GM18511 (cell line): Measurements from ENCODE around the gene PALM.

Experiments
- ATAC-seq: cut with Tn5 transposase; IDR thresholded peaks from one replicate; pipeline ENCODE4 v1.9.1; 2021; ENCODE audit warnings: mild to moderate bottlenecking, moderate library complexity; ENCODE audit not compliant: unreplicated experiment

Gene PALM

GRCh38 chr19:750640-751423, 42.1 kb downstream of the PALM start, which contains the start of gene MISP:
TSS of gene MISP (plus strand) at chr19:751112. CDS start at chr19:756947, 5,835 bp downstream.
- ATAC-seq = no peak

- no peak for ATAC-seq
Observed at GRCh38 chr19:751501-752341, 43.0 kb downstream of the PALM start.

- ATAC-seq = no peak
Observed at GRCh38 chr19:752652-753517, 44.1 kb downstream of the PALM start.

DNA sequence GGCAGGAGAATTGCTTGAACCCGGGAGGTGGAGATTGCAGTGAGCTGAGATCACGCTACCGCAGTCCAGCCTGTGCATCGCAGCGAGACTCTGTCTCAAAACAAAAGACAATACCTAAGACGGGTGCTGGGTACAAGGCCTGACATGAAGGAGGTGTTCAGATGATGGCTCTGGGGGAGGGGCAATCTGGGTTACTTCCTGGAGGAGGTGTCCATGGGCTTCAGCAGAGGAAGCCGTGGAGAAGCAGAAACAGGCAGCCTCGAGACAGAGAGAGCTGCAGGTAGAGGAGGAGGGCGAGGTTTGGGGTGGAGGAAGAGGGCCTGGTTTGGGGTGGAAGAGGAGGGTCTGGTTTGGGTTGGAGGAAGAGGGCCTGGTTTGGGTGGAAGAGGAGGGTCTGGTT, 45.8 kb downstream of the PALM start:
- ATAC-seq = no peak

DNA sequence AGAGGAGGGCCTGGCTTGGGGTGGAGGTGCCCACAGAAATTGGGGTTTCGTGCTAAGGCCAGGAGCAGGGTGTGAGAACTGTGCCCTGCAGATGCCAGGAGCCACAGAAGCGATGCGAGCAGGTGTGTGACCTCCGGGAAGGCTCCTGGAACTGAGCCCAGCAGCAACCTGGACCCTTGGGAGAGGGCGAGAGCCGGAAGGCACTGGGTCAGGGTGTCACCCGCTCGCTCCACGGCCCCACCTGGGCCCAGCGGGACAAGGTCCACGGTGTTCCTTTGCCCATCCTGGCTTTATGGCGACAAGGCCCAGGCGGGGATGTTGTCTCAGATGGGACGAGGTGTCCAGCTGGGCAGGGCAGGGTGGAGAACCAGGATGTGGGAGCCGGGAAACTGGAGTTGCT, 46.3 kb downstream of the PALM start:
- ATAC-seq = no peak

GRCh38 chr19:756236-756635, 47.5 kb downstream of the PALM start:
- no peak for ATAC-seq

- no peak for ATAC-seq
Observed at GRCh38 chr19:756821-757688, 48.3 kb downstream of the PALM start.

DNA sequence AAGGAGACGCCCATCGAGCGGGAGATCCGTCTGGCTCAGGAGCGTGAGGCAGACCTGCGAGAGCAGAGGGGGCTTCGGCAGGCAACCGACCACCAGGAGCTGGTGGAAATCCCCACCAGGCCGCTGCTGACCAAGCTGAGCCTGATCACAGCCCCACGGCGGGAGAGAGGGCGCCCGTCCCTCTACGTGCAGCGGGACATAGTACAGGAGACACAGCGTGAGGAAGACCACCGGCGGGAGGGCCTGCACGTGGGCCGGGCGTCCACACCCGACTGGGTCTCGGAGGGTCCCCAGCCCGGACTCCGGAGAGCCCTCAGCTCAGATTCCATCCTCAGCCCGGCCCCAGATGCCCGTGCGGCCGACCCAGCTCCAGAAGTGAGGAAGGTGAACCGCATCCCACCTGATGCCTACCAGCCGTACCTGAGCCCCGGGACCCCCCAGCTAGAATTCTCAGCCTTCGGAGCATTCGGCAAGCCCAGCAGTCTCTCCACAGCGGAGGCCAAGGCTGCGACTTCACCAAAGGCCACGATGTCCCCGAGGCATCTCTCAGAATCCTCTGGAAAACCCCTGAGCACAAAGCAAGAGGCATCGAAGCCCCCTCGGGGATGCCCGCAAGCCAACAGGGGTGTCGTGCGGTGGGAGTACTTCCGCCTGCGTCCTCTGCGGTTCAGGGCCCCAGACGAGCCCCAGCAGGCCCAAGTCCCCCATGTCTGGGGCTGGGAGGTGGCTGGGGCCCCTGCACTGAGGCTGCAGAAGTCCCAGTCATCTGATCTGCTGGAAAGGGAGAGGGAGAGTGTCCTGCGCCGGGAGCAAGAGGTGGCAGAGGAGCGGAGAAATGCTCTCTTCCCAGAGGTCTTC, 49.3 kb downstream of the PALM start:
- no peak for ATAC-seq

DNA sequence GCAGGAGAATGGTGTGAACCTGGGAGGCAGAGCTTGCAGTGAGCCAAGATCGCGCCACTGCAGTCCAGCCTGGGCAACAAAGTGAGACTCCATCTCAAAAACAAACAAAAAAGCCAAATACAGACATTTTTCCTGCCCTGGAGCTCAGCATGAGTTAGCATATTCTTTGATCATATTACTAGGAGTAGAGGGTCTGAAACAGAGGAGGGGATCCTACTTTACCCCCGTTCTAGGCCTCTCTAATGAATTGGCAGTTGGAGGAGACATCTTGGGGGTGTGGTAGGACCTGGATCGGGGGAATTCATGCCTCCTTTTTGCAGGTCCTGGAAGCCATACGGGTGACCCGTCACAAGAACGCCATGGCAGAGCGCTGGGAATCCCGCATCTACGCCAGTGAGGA, 54.4 kb downstream of the PALM start:
- no peak for ATAC-seq

GRCh38 chr19:763869-764268, 55.1 kb downstream of the PALM start:
- ATAC-seq = no peak

- no peak for ATAC-seq
Observed at GRCh38 chr19:764301-764700, 55.6 kb downstream of the PALM start.

- ATAC-seq = no peak
Observed at GRCh38 chr19:765179-765738, 56.5 kb downstream of the PALM start.

- no peak for ATAC-seq
Observed at GRCh38 chr19:768424-768823, 59.7 kb downstream of the PALM start.

GRCh38 chr19:769616-770015, 60.9 kb downstream of the PALM start:
- no peak for ATAC-seq

GRCh38 chr19:771332-771785, 62.6 kb downstream of the PALM start:
- no peak for ATAC-seq

DNA sequence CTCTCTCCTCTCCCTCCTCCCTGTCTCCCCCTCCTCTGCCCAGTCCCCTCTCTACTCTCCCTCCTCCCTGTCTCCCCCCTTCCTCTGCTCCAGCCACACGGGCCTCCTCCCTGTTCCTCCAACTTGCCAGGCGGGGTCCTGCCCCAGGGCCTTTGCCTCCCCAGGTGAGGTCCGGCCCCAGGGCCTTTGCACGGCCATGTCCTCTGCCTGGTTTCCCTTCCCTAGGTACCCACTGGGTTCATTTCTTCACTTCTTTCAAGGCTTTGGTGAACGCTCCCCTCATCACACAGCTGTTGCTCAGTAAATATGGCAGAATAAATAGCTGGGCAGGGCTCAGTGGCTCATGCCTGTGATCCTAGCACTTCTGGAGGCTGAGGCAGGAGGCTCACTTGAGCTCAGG, 63.3 kb downstream of the PALM start:
- ATAC-seq = no peak

- no peak for ATAC-seq
Observed at GRCh38 chr19:772730-773436, 64.1 kb downstream of the PALM start.

DNA sequence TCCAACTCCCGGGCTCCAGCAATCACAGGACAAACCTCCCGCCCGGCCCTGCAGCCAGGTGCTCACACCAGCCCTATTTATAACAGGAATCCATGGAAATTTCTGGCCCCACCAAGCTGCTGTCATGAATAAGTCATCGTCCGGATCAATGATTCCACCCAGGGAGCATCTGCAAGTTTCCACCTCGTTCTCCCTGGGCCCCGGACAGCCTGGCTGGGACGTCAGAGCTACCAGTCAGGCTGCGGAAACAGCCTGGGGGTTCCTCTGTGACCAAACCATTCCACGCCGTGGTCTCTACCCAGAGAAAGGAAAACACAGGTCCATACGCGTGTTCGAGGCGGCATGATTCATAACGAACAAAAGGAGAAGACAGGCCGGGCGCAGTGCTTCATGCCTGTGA, 67.8 kb downstream of the PALM start:
- no peak for ATAC-seq
